Cardiac fibroblast (primary cell): ENCODE data around the gene NUDT19.
A peak's percentile ranks its signal among the peaks of the same experiment; 100 is the strongest.
"Not testable (repeated sequence)": the region's sequence is repeated elsewhere in the genome, so short reads cannot be mapped to it uniquely, and the experiment has no call there.

Experiments
- DNase-seq, 2 donors: peaks; one replicate each; pipeline versions ENCODE4 v3.0.0 to v3.0.0-alpha.2; 2010; ENCODE audit warnings: low read depth in 2 of 2
- H3K4me3 ChIP-seq, 2 donors: replicated peaks in 1 of 2; 1 replicate in 1 of 2; 2 replicates in 1 of 2; pipeline ENCODE4 v1.5.1; 2011; ENCODE audit warnings: low read depth in 2 of 2, low read length in 2 of 2, mild to moderate bottlenecking in 2 of 2, moderate library complexity in 1 of 2
- CTCF ChIP-seq: IDR thresholded peaks from one replicate; pipeline ENCODE4 v1.5.1; 2011; ENCODE audit warnings: low read depth, mild to moderate bottlenecking, low read length, inconsistent platforms

Gene NUDT19

DNA sequence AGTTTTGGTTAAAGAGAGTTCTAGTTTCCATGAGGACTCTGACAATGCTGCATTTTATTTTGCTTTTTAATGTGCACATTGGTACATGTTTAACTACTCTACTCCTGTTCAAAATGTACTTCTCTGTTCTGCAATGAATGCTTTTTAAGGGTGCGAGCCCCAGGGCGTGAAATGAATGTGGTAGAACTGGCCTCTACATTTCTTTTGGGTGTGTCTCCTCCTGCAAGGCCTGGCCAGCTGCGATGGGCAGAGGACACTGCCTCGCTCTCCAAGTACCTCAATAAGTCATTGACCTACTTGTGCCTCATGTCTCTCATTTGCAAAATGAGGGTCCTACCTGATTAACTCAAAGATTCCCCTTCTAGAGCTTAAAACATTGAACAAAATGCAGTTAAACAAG lies 9.3 kb upstream of the NUDT19 start:
- H3K4me3 ChIP-seq, result no peak overlapping the region
- no peak for TF ChIP-seq CTCF
- DNase-seq, result no peak

GRCh38 chr19:32686847-32687475 lies 4.7 kb upstream of the NUDT19 start:
- TF ChIP-seq CTCF, result no peak
- DNase-seq, result no peak
- no peak overlapping the region for H3K4me3 ChIP-seq

DNA sequence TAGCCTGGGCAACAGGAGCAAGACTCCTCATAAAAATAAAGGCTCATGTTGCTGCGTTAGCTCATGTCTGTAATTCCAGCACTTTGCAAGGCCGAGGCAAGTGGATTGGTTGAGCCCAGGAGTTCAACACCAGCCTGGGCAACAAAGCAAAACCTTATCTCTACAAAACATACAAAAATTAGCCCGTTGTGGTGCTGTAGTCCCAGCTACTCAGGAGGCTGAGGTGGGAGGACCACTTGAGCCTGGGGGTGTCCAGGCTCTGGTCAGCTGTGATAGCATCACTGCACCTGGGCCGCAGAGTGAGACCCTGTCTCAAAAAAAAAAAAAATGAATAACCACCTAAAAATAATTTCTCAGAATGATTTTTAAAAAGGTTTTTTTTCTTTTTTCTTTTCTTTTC lies 3.9 kb upstream of the NUDT19 start:
- no peak for TF ChIP-seq CTCF
- no peak for DNase-seq
- no peak overlapping the region for H3K4me3 ChIP-seq

DNA sequence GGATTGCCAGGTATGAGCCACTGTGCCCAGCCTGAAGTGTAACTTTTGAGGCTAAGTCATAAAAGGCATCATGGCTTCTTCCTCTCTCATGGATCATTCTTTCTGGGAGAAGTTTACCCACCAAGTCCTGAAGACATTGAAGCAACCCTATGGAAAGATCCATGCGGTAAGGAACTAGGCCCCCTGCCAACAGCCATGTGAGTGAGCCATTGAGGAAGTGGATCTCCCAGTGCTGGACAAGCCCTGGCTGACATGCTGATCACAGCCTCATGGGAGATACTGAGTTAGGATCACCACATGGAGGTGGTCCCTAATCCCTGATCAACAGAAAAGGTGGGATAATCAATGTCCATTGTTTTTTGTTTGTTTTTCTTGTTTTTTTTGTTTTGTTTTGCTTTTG lies 3.3 kb upstream of the NUDT19 start:
- no peak for TF ChIP-seq CTCF
- DNase-seq, result no peak
- no peak overlapping the region for H3K4me3 ChIP-seq

GRCh38 chr19:32691952-32692726 lies 518 bp downstream of the NUDT19 start:
- peak overlapping the region; percentile 55 to 71 for H3K4me3 ChIP-seq
- TF ChIP-seq CTCF, result no peak
- peak; percentile 75 to 78 for DNase-seq

DNA sequence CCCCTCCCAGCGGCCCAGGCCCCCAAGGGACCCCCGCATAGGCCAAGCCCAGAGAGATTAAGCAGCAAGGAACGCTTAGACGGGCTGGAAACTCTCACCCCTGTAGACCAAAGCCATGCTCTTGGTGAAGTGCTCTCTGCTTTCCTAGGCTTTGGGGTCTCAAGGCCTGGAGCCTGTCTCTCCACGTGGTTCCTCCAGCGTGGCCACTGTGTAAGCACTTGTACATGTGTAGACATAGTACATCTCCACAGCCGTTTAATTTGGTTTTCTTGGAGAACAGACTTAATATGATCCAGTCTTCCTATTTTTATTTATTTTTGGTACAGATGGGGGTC lies 1.1 kb downstream of the NUDT19 start:
- DNase-seq, result no peak
- peak overlapping the region; percentile 55 to 71 for H3K4me3 ChIP-seq
- no peak for TF ChIP-seq CTCF

DNA sequence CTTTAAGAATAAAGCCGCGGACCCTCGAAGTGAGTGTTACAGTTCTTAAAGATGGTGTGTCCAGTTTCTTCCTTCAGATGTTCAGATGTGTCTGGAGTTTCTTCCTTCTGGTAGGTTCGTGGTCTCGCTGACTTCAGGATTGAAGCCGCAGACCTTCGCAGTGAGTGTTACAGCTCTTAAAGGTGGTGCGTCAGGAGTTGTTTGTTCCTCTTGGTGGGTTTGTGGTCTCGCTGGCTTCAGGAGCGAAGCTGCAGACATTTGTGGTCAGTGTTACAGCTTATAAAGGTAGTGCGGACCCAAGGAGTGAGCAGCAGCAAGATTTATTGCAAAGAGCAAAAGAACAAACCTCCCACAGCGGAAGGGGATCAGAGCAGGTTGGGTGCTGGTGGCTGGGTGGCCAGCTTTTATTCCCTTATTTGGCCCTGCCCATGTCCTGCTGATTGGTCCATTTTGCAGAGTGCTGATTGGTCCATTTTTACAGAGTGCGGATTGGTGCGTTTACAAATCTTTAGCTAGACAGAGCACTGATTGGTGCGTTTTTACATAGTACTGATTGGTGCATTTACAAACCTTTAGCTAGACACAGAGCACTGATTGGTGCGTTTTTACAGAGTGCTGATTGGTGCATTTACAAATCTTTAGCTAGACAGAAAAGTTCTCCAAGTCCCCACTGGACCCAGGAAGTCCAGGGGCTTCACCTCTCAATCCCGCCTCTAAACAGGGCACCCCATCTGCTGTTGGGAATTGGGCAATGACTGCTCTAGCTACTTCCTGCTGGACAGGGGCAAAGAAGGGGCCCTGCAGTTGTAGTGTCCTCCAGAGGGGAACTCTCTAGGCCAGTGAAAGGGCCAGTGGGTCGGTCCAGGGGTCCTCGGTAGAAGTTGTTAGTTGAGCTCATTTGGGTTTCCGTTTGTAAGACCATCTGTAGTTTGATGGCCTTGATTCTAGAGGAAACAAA lies 1.8 kb downstream of the NUDT19 start:
- peak in 1 of 2 donors; percentile 37 for DNase-seq
- H3K4me3 ChIP-seq, result peak overlapping the region; percentile 55 to 71

DNA sequence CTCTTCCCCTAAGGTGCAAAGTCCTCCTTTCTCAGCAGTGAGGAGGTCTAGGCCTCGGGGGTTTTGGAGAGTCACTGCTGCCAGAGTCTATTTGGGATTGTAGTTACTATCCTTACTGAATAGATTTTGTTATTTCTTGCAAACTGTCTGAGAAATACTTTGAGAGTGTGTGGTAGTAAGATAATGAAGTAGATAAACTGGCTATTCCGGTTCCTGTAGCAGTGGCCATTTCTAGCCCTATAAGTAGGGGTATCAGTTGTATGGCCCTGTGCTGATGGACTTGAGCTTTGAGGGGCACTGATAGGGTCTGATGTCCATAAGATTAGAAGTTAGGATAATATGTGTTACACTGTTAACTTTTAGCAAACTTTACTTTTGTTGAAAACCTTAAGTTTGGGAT lies 2.7 kb downstream of the NUDT19 start:
- DNase-seq, H3K4me3 ChIP-seq: not testable (repeated sequence)

DNA sequence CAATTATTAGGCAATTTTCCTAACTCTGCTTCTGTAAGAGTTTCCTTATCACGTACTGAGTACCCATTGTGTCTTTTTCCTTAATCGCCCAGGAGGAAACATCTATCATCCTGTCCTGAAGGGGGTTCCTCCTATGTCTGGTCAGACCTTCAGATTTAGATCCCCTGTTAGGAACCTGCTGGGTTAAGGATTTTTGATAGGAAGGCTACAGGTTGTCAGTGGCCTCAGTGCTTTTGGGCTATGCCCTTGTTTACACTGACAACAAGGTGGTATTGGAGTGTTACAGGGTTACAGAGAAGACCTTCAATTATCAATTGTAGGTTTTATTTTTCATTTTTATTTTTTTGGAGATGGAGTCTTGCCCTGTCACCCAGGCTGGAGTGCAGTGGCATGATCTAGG lies 3.2 kb downstream of the NUDT19 start:
- H3K4me3 ChIP-seq, DNase-seq: not testable (repeated sequence)

- not testable (repeated sequence) for DNase-seq, H3K4me3 ChIP-seq
Observed at GRCh38 chr19:32695506-32695905, 3.9 kb downstream of the NUDT19 start.

GRCh38 chr19:32696771-32697170 lies 5.2 kb downstream of the NUDT19 start:
- DNase-seq, result not testable (repeated sequence)

More at GRCh38 chr19:32696771-32697170, 5.2 kb downstream of the NUDT19 start:
- not testable (repeated sequence) for H3K4me3 ChIP-seq
